T-helper 1 cell treated with Interleukin-12 subunit alpha and Interleukin-12 subunit beta and Interleukin-4 antibody, amounts not matched to agents 30 ng/mL and 1 ng/mL, for 36 hours (primary cell): ENCODE data around the gene NPAS2. TPM values are rescaled to one million over a fixed set of nuclear protein-coding genes. Genes with fewer than 3 reads are reported as not detected.

Experiments used
- intact Hi-C: fragments of 100-400 bp; cut with micrococcal nuclease; formaldehyde crosslinking; loops from one replicate; pipeline ENCODE4 v1.15.1; 2024
- total RNA-seq: library from RNA; stranded (reverse); gene quantifications from 2 replicates; pipeline ENCODE4 v1.2.3, GENCODE V29; 2022

The NPAS2 gene
- total RNA-seq, 1 donor from 2014 or later: 1.5 TPM

DNA sequence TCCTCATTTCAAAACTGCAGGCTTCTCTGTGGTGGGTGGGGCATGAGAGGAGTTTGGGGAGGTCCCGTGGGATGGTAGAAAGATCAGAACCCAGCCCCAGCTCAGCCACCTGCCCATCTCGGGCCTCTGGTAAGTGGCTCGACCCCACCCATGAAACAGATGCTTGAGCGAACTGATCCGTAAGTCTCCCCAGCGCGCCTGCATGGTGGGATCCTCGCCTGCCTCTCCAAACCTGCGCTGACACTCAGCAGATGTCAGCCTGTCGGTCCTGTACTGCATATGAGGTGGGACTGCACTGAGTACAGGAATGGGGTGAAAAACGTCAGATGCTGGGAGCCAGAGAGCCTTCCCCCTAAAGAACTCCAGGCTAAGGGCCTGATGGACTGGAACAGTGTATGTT, 166.2 kb downstream of the NPAS2 start:
- intact Hi-C loops: no loop called here

GRCh38 chr2:100987536-100987935, 167.6 kb downstream of the NPAS2 start:
- intact Hi-C loops: no loop called here

DNA sequence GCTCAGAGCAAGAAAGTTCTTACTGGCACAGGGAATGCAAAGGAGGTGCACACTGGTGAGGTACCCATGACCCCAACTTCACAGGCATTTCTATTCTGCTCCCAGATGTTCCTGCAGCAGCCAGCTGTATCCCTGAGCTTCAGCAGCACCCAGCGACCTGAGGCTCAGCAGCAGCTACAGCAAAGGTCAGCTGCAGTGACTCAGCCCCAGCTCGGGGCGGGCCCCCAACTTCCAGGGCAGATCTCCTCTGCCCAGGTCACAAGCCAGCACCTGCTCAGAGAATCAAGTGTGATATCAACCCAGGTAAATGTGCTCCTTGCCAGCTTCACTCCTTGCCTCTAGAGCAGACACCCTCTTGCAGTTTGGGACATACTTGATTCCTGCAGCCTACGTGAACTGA, 168.0 kb downstream of the NPAS2 start:
- intact Hi-C loops: no loop called here

- intact Hi-C loops: no loop called here
Measured at GRCh38 chr2:100988630-100989417, 168.9 kb downstream of the NPAS2 start.

GRCh38 chr2:100989666-100990065, 169.7 kb downstream of the NPAS2 start:
- intact Hi-C loops: no loop called here

DNA sequence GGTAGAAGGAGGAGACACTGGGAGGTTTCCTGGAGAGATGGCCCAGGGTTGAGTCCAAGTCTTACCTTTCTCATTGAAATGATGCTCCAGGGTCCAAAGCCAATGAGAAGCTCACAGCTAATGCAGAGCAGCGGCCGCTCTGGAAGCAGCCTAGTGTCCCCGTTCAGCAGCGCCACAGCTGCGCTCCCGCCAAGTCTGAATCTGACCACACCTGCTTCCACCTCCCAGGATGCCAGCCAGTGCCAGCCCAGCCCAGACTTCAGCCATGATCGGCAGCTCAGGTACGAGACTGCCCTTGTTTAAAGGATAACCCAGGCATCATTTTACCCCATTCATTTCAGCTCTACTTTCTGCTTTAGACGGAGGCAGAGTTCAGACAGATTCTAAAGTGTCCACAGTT, 170.2 kb downstream of the NPAS2 start:
- intact Hi-C loops: no loop called here

- intact Hi-C loops: no loop called here
Measured at GRCh38 chr2:100990650-100991403, 170.9 kb downstream of the NPAS2 start.

DNA sequence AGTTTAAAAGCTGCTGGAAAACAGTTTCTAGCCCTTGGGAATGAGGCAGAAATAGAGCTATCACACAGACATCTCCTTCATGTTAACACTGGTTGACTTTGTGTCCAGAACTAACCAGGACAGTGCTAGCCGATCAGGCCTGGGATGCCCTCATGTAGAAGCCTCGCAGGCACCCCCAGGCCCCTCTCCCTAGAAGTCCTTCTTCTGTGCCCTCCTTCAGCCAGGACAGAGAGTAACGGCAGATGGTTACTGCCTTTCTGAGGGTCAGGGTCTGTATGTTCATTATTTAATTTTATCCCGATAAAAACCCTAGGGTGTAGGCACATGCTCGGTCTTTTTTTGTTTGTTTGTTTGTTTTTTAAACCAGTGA, 171.4 kb downstream of the NPAS2 start:
- intact Hi-C loops: no loop called here

DNA sequence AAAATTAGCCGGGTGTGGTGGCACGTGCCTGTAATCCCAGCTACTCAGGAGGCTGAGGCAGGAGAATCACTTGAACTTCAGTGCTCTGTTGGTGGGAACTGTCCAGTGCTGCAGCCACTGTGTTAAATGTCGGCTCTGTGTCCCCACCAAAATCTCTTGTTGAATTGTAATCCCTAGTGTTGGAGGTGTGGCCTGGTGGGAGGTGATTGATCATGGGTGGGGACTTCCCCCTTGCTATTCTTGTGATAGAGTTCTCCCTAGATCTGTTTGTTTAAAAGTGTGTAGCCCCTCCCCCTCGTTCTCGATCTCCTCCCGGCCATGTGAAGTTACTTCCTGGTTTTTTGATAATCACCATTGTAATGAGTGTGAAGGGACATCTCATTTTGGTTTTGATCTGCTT, 172.3 kb downstream of the NPAS2 start:
- intact Hi-C loops: no loop called here

- intact Hi-C loops: no loop called here
Measured at GRCh38 chr2:100993294-100993693, 173.4 kb downstream of the NPAS2 start.

GRCh38 chr2:100995309-100996075, 175.6 kb downstream of the NPAS2 start:
- intact Hi-C loops: no loop called here

DNA sequence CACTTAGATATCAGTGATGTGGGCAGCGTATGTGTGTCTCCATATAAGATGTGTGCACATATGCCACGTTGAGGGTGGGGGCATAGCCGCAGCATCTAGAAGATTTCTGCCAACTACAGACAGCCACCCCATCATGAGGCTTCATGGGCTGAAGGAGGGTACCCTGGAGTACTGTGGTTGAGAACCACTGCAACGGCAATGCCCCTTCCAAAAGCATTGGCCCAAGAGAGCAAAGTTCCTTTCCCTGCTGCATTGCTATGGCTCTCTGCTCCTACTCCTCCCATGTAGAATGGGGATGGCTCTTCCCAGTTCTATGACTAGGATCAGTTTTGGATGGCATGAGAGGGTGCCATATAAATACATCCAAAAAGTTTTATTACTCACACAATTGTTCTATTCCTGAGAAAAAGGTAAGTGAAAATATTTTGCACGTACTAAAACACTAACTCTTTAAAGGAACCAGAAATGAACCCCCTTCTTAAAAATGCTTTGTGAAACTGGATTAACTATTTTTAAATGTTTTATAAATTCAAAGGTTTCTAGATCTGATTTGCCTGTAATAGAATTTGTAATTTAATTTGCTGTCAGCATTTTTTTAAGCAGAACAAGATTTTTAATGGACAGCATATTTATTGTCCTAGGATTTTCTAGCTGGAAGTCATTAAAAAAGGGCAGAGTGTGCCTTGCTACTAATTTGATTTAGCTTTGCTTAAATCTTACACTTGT, 177.7 kb downstream of the NPAS2 start:
- intact Hi-C loops: no loop called here

GRCh38 chr2:100998235-100998573, 178.3 kb downstream of the NPAS2 start:
- intact Hi-C loops: no loop called here

DNA sequence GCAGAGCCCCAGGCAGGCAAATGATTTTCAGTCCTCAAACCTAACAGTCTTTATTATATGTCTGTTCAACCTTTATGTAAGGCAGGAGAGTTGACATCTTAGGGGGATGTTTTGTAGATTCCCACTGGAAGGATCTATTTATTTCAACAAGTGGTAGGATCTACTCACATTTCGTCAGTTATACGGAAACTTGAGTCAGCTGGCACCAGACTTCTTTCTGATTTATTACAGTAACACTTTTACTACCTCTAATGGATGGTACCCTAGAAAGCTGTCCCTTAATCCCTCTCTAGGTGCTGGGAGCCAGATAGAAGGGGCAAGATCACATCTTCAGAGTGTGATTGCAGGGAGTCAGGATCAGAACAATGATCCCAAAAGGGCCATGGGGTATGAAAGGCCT, 180.1 kb downstream of the NPAS2 start:
- intact Hi-C loops: loop anchor here (2.0 to 10.0 kb wide), 4 partner anchors 181 to 1845 kb away; partner anchors contain the start of genes EIF5B, LIPT1, REV1 and TSGA10

GRCh38 chr2:101001691-101002561, 182.0 kb downstream of the NPAS2 start, which contains the start of gene RPL31:
RPL31 (plus strand) TSS chr2:101002289; CDS start chr2:101002702, 413 bp downstream.
- intact Hi-C loops: loop anchor here (1.0 to 10.0 kb wide), 11 partner anchors 10 to 1847 kb away; partner anchors contain the start of genes CNOT11, EIF5B, LIPT1 and PDCL3

GRCh38 chr2:101002562-101003277, 182.8 kb downstream of the NPAS2 start:
- intact Hi-C loops: loop anchor here (1.0 to 10.0 kb wide), 11 partner anchors 10 to 1848 kb away; partner anchors contain the start of genes CNOT11, EIF5B, LIPT1 and PDCL3

GRCh38 chr2:101003278-101003775, 183.4 kb downstream of the NPAS2 start:
- intact Hi-C loops: loop anchor here (1.0 to 10.0 kb wide), 4 partner anchors 18 to 1849 kb away; partner anchors contain the start of genes EIF5B, LIPT1, REV1 and TSGA10

DNA sequence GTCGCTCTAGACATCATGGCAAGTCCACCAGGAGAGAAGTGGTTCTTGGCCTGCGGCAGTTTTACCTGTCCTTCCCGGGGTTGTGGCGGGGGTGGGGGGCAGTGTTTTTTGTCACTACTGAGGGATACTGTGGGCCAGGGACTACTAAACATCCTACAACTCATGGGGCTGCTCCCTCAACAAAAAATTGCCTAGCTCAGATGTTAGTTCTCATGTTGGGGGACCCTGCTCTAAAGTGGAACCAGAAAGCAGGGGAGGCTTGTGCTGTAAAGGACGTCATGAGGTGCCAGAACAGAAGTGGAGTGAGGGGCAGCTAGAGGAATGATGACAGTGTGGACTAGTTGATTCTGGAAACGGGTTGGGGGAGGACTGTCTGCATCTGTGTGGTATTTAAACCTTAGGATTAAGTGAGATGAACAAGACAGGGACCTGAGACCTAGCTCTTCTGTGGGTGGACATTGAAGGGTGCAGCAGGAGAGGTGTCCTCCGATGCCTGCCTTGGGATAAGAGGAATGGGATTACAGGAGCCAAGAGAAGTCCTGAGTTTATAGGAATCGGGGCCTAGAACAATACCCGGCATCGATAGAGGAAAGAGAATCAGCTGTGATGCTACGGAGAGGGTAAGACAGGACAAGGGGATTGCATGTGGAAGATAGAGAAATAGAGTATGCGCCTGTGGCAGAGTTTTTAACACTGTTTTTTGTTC, 184.8 kb downstream of the NPAS2 start:
- intact Hi-C loops: loop anchor here (5.0 to 10.0 kb wide), 3 partner anchors 1512 to 1850 kb away; partner anchors contain the start of genes EIF5B, LIPT1, REV1 and TSGA10
